IPS-11a (cell line): Measurements from ENCODE around the gene RNF150.
"Not testable (repeated sequence)": the region's sequence is repeated elsewhere in the genome, so short reads cannot be mapped to it uniquely, and the experiment has no call there.

Source experiments
- H3K4me3 ChIP-seq: one replicate; pipeline ENCODE4 v1.5.1; 2013; ENCODE audit warnings: low read depth, low read length, control low read depth

Gene RNF150

DNA sequence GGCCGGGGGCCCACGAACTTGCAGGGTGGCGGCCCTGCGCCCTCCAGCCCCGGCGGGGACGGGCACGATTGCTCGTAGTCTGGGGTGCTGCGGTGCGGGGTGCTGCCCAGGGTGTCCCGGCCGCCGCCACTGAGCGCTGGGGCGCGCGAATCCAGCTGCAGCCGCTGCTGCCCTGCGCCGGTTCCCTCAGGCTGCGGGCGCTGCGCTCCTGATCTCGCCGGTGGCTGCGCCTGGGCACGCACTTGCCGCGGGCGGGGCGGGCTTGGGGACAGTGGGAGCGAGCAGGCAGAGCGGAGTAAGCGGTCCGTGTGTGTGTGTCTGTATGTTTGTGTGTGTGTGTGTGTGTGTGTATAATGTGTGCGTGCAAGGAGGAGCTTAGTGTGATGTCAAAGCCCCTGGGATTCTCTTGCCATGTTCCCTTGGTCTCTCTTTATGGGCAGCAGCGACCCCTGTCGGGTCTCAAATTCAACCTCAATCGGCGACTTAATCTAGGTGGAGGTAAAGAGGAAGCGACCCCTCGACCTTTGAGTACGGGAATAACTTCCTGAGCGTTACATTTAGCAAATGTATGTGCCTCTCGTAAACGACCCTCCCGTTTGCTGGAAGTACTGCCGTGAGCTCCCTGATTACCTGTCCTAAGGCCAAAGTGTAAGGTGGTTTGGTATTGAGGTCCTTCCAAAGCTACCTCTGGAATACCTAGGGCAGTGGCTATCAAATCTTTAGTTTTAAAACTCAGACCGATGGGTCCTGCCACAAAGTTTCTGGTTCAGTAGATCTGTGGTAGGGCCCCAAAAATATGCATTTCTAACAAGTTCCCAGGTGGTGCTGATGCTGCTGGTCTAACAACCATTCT lies at the start of gene RNF150:
RNF150 (minus strand) TSS at position 324 of the 853 bp plus-strand sequence.
- peak within 1 kb of the TSS; percentile 87 for H3K4me3 ChIP-seq

- no peak overlapping the region for H3K4me3 ChIP-seq
These were observed 47.9 kb upstream of the RNF150 start for GRCh38 chr4:141180991-141181761.

GRCh38 chr4:141179474-141180373 lies 46.5 kb upstream of the RNF150 start:
- H3K4me3 ChIP-seq: no peak overlapping the region

DNA sequence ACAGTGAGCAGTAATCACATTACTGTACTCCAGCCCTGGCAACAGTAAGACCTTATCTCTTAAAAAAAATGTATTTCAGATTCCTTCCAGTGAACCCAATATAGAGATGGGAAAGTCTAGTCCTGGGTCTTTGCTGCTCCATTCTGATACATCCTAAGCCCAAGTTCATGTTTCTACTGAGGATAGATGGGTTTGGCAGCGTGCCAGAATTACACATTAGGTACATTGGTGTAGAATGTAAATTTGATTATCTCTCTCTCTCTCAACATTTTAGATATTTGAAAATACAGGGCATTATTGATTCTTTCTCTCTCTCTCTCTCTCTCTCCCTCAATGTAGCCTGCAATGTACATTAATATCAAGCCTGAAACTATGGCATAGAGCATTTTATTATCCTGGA lies 43.9 kb upstream of the RNF150 start:
- no peak overlapping the region for H3K4me3 ChIP-seq

DNA sequence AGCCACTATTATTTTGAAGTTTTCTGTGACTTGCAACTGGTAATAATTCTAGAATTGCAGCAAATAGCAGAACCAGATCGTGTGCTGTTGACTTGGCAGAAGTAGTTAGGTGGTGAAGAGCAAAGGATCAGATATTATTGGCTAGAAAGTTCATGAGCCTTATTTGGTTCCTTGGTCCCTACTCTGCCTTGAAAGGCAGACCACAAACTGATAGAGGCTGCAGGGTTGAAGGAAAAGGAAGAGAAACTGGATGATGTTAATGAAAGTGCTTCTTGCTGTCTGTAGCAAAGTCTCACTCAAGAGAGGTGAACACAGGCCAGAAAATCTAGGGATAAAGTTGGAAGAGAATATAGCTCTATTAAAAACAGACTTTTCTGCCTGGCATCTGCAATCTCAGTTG lies 41.2 kb upstream of the RNF150 start:
- no peak overlapping the region for H3K4me3 ChIP-seq

GRCh38 chr4:141170671-141171070 lies 37.4 kb upstream of the RNF150 start:
- no peak overlapping the region for H3K4me3 ChIP-seq

DNA sequence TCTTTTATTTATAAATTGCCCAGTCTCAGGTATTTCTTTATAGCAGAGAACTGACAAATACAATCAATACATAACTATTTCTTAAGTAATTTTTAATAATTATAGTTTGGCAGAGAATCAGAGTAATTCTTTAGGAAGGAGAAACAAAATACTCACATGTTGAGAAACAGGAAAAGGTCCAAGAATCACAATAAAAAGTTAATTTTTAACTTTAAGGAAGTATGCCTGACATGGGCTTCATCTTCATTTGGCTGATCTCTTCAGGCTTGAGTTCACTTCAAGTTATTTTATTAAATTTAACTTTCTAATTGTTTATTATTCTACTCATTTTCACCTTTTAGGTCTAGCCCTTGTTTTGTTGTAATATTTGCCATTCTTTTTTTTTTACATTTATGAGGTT lies 36.1 kb upstream of the RNF150 start:
- H3K4me3 ChIP-seq: no peak overlapping the region

DNA sequence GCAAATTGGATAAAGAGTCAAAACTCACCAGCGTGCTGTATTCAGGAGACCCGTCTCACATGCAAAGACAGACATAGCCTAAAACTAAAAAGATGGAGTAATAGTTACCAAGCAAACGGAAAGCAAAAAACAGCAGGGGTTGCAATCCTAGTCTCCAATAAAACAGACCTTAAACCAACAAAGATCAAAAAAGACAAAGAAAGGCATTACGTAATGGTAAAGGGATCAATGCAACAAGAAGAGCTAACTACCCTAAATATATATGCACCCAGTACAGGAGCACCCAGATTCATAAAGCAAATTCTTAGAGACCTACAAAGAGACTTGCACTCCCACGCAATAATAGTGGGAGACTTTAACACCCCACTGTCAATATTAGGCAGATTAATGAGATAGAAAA lies 31.7 kb upstream of the RNF150 start:
- not testable (repeated sequence) for H3K4me3 ChIP-seq

- H3K4me3 ChIP-seq: no peak overlapping the region
These were observed 25.8 kb upstream of the RNF150 start for GRCh38 chr4:141159027-141159426.

DNA sequence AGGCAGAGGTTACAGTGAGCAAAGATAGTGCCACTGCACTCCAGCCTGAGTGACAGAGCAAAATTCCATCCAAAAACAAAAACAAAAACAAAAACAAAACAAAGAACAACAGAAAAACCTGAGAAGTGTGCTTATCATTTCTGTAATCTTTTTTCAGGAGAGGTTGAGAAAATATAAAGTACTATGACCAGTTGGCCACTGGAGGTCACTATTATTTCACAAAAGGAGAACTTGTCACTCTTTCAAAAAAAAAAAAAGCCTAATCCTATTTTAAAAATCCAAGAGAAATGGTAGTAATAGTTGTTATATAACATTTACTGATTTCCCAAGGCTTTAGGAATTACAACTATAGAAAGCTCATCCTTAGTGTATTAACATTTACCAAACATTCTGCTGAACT lies 24.9 kb upstream of the RNF150 start:
- H3K4me3 ChIP-seq: no peak overlapping the region

GRCh38 chr4:141155586-141155985 lies 22.3 kb upstream of the RNF150 start:
- H3K4me3 ChIP-seq: no peak overlapping the region

- no peak overlapping the region for H3K4me3 ChIP-seq
These were observed 21.5 kb upstream of the RNF150 start for GRCh38 chr4:141154725-141155124.

- H3K4me3 ChIP-seq: no peak overlapping the region
These were observed 20.7 kb upstream of the RNF150 start for GRCh38 chr4:141153751-141154510.

DNA sequence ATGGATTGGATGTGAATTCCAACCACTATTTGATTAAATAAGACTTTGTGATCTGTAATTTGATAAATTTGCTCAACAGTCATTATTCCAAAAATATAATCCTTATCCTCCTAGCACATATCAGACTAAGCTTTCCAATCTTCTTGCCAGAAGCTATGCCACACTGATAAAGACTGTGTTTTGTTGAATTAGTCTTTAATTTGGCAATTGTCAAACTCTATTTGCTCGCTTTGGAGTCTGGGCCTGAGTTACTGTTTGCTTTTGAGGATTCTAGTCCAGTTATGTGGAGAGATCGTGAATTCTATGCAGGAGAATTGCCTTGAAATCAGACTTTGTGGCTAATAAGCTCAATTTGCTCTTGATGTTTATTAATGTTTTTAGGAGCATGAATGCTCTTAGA lies 10.9 kb upstream of the RNF150 start:
- no peak overlapping the region for H3K4me3 ChIP-seq

GRCh38 chr4:141142423-141142822 lies 9.2 kb upstream of the RNF150 start:
- no peak overlapping the region for H3K4me3 ChIP-seq

GRCh38 chr4:141140391-141141200 lies 7.3 kb upstream of the RNF150 start:
- H3K4me3 ChIP-seq: no peak overlapping the region

DNA sequence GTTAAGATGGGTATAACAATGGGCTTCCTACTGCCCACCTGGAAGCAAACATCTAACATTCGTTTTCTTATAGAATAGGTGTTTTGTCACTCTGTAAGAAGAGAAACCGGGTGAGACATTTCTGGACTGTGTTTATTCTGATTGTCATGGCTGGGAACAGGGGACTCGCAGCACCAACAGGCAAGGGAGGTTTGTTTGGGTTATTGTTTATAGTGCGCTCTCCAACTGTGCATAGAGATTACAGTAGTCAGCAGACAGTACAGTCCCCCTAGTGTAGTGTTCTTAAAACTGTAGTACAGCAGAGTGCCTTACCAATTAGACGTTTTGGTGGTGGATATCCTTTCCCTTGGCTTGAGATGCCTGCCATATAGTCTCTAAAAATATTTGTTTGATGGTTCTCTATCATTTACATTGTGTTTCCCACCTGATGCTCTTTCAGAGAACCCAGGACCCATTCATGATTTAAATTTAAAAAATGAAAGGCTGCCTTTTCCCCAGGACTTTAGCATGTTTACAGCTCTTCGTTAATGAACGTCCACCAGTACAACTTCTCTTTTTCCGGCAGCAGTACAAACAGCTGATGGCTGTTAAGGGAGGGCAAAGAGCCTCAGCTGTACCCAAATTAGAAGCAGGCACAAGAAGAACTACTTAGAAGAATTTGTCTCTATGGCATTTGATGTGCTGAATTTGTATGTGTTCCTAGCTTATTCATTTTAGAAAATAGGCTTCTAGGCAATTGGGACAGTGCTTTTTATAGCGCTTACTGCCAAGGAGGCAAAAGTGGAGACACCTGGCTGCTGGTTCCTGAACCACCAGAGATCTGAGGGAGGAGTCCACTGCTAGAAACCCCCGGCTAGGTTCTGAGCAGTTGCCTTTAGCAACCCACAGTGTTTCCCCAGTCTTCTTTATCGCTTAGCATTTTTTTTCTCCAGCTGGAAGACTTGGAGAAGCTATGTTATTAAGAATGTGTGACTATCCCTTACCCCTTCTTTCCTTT lies 1.0 kb upstream of the RNF150 start:
- H3K4me3 ChIP-seq: no peak overlapping the region

- H3K4me3 ChIP-seq: peak overlapping the region; percentile 87
These were observed 542 bp downstream of the RNF150 start for GRCh38 chr4:141132709-141133145.
